H9 (cell line): Measurements from ENCODE around the gene FGF22. TPM values are rescaled to one million over a fixed set of nuclear protein-coding genes. Genes with fewer than 3 reads are reported as not detected.

ENCODE experiments used
- DNase-seq: peaks from one replicate; pipeline ENCODE4 v3.0.0-alpha.2; 2017
- H2AFZ ChIP-seq: one replicate; pipeline ENCODE4 v1.6.1; 2013; ENCODE audit warnings: mild to moderate bottlenecking, low read length, control low read depth, moderate library complexity
- H2AK5ac ChIP-seq: 2 replicates; pipeline ENCODE4 v1.6.1; 2013; ENCODE audit warnings: low read length, control low read depth, mixed read lengths; ENCODE audit not compliant: insufficient read length
- H2BK120ac ChIP-seq: one replicate; pipeline ENCODE4 v1.6.1; 2013; ENCODE audit warnings: low read depth, mild to moderate bottlenecking, low read length, control low read depth, inconsistent platforms; ENCODE audit not compliant: poor library complexity, severe bottlenecking
- H2BK12ac ChIP-seq: 2 replicates; pipeline ENCODE4 v1.6.1; 2013; ENCODE audit warnings: low read length, control low read depth, mixed read lengths, low read depth; ENCODE audit not compliant: insufficient read length
- H2BK15ac ChIP-seq: 2 replicates; pipeline ENCODE4 v1.6.1; 2013; ENCODE audit warnings: low read depth, low read length, control low read depth
- H2BK20ac ChIP-seq: one replicate; pipeline ENCODE4 v1.6.1; 2013; ENCODE audit warnings: low read depth, mild to moderate bottlenecking, low read length, control low read depth, inconsistent platforms; ENCODE audit not compliant: poor library complexity, severe bottlenecking
- H2BK5ac ChIP-seq: 2 replicates; pipeline ENCODE4 v1.6.1; 2013; ENCODE audit warnings: low read length, control low read depth, mixed read lengths; ENCODE audit not compliant: insufficient read length
- H3K14ac ChIP-seq: 2 replicates; pipeline ENCODE4 v1.6.1; 2013; ENCODE audit warnings: low read length, control low read depth; ENCODE audit not compliant: insufficient read depth
- H3K18ac ChIP-seq: 2 replicates; pipeline ENCODE4 v1.6.1; 2013; ENCODE audit warnings: low read depth, mild to moderate bottlenecking, mixed read lengths, low read length, control low read depth; ENCODE audit not compliant: insufficient read length
- H3K23ac ChIP-seq: 2 replicates; pipeline ENCODE4 v1.6.1; 2013; ENCODE audit warnings: low read length, control low read depth, mixed read lengths, low read depth; ENCODE audit not compliant: insufficient read length
- H3K23me2 ChIP-seq: 2 replicates; pipeline ENCODE4 v1.6.1; 2013; ENCODE audit warnings: low read depth, mild to moderate bottlenecking, mixed read lengths, low read length, control low read depth; ENCODE audit not compliant: insufficient read length, poor library complexity, severe bottlenecking
- H3K27ac ChIP-seq: 2 replicates; pipeline ENCODE4 v1.5.1; 2013; ENCODE audit warnings: low read length, control low read depth, mixed read lengths, low read depth; ENCODE audit not compliant: insufficient read length
- H3K27me3 ChIP-seq: 2 replicates; pipeline ENCODE4 v1.6.1; 2013; ENCODE audit warnings: low read length, control low read depth, inconsistent platforms; ENCODE audit not compliant: insufficient read depth
- H3K4ac ChIP-seq: 2 replicates; pipeline ENCODE4 v1.6.1; 2013; ENCODE audit warnings: low read depth, mild to moderate bottlenecking, control low read depth, inconsistent platforms, low read length, moderate library complexity
- H3K4me1 ChIP-seq: 2 replicates; pipeline ENCODE4 v1.6.1; 2013; ENCODE audit warnings: low read length, control low read depth, inconsistent platforms; ENCODE audit not compliant: insufficient read depth
- H3K4me2 ChIP-seq: 2 replicates; pipeline ENCODE4 v1.6.1; 2013; ENCODE audit warnings: low read length, control low read depth, mixed read lengths; ENCODE audit not compliant: insufficient read length, insufficient read depth
- H3K56ac ChIP-seq: 2 replicates; pipeline ENCODE4 v1.6.1; 2013; ENCODE audit warnings: low read depth, mild to moderate bottlenecking, mixed read lengths, low read length, control low read depth; ENCODE audit not compliant: insufficient read length
- H3K79me1 ChIP-seq: 2 replicates; pipeline ENCODE4 v1.6.1; 2013; ENCODE audit warnings: low read depth, mild to moderate bottlenecking, moderate library complexity, low read length, control low read depth, inconsistent platforms; ENCODE audit not compliant: insufficient read depth, poor library complexity, severe bottlenecking
- H3K79me2 ChIP-seq: 2 replicates; pipeline ENCODE4 v1.6.1; 2013; ENCODE audit warnings: low read length, control low read depth, inconsistent platforms; ENCODE audit not compliant: insufficient read depth
- H3K9ac ChIP-seq: 2 replicates; pipeline ENCODE4 v1.6.1; 2013; ENCODE audit warnings: low read length, control low read depth, mixed read lengths; ENCODE audit not compliant: insufficient read length; ENCODE audit errors: extremely low read depth
- H3K9me3 ChIP-seq: one replicate; pipeline ENCODE4 v1.6.1; 2013; ENCODE audit warnings: low read depth, low read length, inconsistent platforms; ENCODE audit not compliant: control insufficient read depth
- H3T11ph ChIP-seq: one replicate; pipeline ENCODE4 v1.6.1; 2013; ENCODE audit warnings: mild to moderate bottlenecking, low read length, control low read depth, inconsistent platforms
- H4K20me1 ChIP-seq: one replicate; pipeline ENCODE4 v1.6.1; 2013; ENCODE audit not compliant: control insufficient read depth, insufficient read length, insufficient read depth
- H4K5ac ChIP-seq: 2 replicates; pipeline ENCODE4 v1.6.1; 2013; ENCODE audit warnings: low read depth, mild to moderate bottlenecking, mixed read lengths, low read length, control low read depth; ENCODE audit not compliant: insufficient read length
- H4K8ac ChIP-seq: replicated peaks from 2 replicates; pipeline ENCODE4 v1.6.1; 2013; ENCODE audit warnings: low read length, control low read depth, mixed read lengths, low read depth; ENCODE audit not compliant: insufficient read length
- H4K91ac ChIP-seq: 2 replicates; pipeline ENCODE4 v1.6.1; 2013; ENCODE audit warnings: low read depth, mild to moderate bottlenecking, moderate library complexity, mixed read lengths, low read length, control low read depth; ENCODE audit not compliant: insufficient read length
- H3K27ac Mint-ChIP-seq, 3 experiments: 2 replicates in 2 of 3; 3 replicates in 1 of 3; pipeline ENCODE4 v1.8.0; 2020 to 2021; ENCODE audit warnings: mixed read lengths in 3 of 3, mild to moderate bottlenecking in 1 of 3, moderate library complexity in 1 of 3
- H3K27me3 Mint-ChIP-seq: 2 replicates; pipeline ENCODE4 v1.8.0; 2021; ENCODE audit warnings: low read depth, mild to moderate bottlenecking, moderate library complexity, mixed read lengths
- H3K36me3 Mint-ChIP-seq, 3 experiments: 2 replicates in 2 of 3; 3 replicates in 1 of 3; pipeline ENCODE4 v1.8.0; 2020 to 2021; ENCODE audit warnings: low read depth in 3 of 3, mixed read lengths in 3 of 3; ENCODE audit not compliant: insufficient read depth in 1 of 3
- H3K4me1 Mint-ChIP-seq, 2 experiments: 2 replicates each; pipeline ENCODE4 v1.8.0; 2020; ENCODE audit warnings: mixed read lengths in 2 of 2
- H3K4me3 Mint-ChIP-seq, 2 experiments: 2 replicates in 1 of 2; 3 replicates in 1 of 2; pipeline ENCODE4 v1.8.0; 2020 to 2021; ENCODE audit warnings: mild to moderate bottlenecking in 2 of 2, mixed read lengths in 2 of 2, moderate library complexity in 1 of 2
- H3K9me3 Mint-ChIP-seq, 2 experiments: 2 replicates in 1 of 2; 3 replicates in 1 of 2; pipeline ENCODE4 v1.8.0; 2020; ENCODE audit warnings: mild to moderate bottlenecking in 2 of 2, mixed read lengths in 2 of 2, moderate library complexity in 1 of 2
- WGBS: extraction: QIAGEN DNeasy Blood & Tissue Kit; methylation state at CpG from one replicate; pipeline ENCODE4 v1.1.7; 2013; ENCODE audit warnings: missing lambda C conversion rate, low lambda C conversion rate, mixed read lengths; ENCODE audit not compliant: insufficient read length; ENCODE audit errors: extremely low coverage; 5-methylcytosine and 5-hydroxymethylcytosine counted together
- total RNA-seq: library from RNA; stranded (reverse); gene quantifications from 2 replicates; pipeline ENCODE4 v1.2.1, GENCODE V29; 2021
- TF ChIP-seq, protein P1 (sequence below): fragments of 200-600 bp; sonication (generic); conservative IDR thresholded peaks from 3 replicates; pipeline ENCODE4 v1.8.0; 2021; ENCODE audit warnings: antibody characterized with exemption, mild to moderate bottlenecking

Gene FGF22
- total RNA-seq, 1 experiment from 2014 or later, result 0.72 TPM

DNA sequence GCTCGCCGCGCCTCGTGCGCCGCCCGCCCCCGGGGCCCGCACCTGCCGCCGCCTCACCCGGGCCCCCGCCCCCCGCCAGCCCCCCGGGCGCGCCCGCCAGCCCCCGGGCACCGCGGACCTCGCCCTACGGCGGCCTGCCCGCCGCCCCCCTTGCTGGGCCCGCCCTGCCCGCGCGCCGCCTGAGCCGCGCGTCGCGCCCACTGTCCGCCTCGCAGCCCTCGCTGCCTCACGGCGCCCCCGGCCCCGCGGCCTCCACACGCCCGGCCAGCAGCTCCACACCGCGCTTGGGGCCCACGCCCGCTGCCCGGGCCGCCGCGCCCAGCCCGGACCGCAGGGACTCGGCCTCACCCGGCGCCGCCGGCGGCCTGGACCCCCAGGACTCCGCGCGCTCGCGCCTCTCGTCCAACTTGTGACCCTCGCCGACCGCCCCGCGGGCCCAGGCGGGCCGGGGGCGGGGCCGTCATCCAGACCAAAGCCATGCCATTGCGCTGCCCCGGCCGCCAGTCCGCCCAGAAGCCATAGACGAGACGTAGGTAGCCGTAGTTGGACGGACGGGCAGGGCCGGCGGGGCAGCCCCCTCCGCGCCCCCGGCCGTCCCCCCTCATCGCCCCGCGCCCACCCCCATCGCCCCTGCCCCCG, 23.5 kb upstream of the FGF22 start:
- no peaks in the 10 kb centered on the region for H3K27me3 Mint-ChIP-seq
- DNase-seq, result no peak
- Histone ChIP-seq H2BK120ac (no peak overlapping the region), H3K4me1 (no peaks in the 10 kb centered on the region), H3K4ac (no peak overlapping the region), H2BK5ac (no peak overlapping the region), H3K4me2 (no peak overlapping the region), H2AFZ (no peak overlapping the region), H3K23ac (no peak overlapping the region), H3K27ac (no peak overlapping the region), H2AK5ac (no peak overlapping the region), H3K9me3 (no peaks in the 10 kb centered on the region), H3K56ac (no peak overlapping the region), H3T11ph (no peak overlapping the region), H4K91ac (no peak overlapping the region), H3K79me1 (no peaks in the 10 kb centered on the region), H3K23me2 (no peaks in the 10 kb centered on the region), H3K9ac (no peak overlapping the region), H2BK15ac (no peak overlapping the region), H3K18ac (no peak overlapping the region), H3K79me2 (no peaks in the 10 kb centered on the region), H4K5ac (no peak overlapping the region), H2BK20ac (no peak overlapping the region), H3K14ac (no peak overlapping the region), H2BK12ac (no peak overlapping the region), H4K20me1 (no peaks in the 10 kb centered on the region), H4K8ac (no peak overlapping the region), H3K27me3 (no peaks in the 10 kb centered on the region)
- TF ChIP-seq, protein P1, sequence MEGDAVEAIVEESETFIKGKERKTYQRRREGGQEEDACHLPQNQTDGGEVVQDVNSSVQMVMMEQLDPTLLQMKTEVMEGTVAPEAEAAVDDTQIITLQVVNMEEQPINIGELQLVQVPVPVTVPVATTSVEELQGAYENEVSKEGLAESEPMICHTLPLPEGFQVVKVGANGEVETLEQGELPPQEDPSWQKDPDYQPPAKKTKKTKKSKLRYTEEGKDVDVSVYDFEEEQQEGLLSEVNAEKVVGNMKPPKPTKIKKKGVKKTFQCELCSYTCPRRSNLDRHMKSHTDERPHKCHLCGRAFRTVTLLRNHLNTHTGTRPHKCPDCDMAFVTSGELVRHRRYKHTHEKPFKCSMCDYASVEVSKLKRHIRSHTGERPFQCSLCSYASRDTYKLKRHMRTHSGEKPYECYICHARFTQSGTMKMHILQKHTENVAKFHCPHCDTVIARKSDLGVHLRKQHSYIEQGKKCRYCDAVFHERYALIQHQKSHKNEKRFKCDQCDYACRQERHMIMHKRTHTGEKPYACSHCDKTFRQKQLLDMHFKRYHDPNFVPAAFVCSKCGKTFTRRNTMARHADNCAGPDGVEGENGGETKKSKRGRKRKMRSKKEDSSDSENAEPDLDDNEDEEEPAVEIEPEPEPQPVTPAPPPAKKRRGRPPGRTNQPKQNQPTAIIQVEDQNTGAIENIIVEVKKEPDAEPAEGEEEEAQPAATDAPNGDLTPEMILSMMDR, result no peak
- H3K4me3 Mint-ChIP-seq, result no peak overlapping the region
- WGBS, result no CpG with 5 or more reads among the region's 97 CpGs
- no peaks in the 10 kb centered on the region for H3K4me1 Mint-ChIP-seq
- peaks cover 29 to 59% (median 53%) of the 10 kb centered on the region in 3 experiments for H3K36me3 Mint-ChIP-seq
- H3K9me3 Mint-ChIP-seq, result no peaks in the 10 kb centered on the region
- no peak overlapping the region for H3K27ac Mint-ChIP-seq
